Measurements from ENCODE around the gene GRAMD1B.

Gene GRAMD1B

GRCh38 chr11:123429913-123430720 lies at the start of gene GRAMD1B:
Gene GRAMD1B (plus strand): TSS chr11:123430269. CDS start chr11:123430793, 524 bp downstream.
- DNase-seq: peak in 12 of 56 donors; percentile 5 to 41 (median 16)

- no peak for DNase-seq
Measured at GRCh38 chr11:123381149-123381548, 48.9 kb upstream of the GRAMD1B start.

- no peak for DNase-seq
Measured at GRCh38 chr11:123381817-123382554, 48.1 kb upstream of the GRAMD1B start.

GRCh38 chr11:123382555-123383074 lies 47.5 kb upstream of the GRAMD1B start:
- no peak for DNase-seq

GRCh38 chr11:123384116-123384515 lies 46.0 kb upstream of the GRAMD1B start:
- no peak for DNase-seq

GRCh38 chr11:123386796-123387510 lies 43.1 kb upstream of the GRAMD1B start:
- DNase-seq: no peak

- DNase-seq: no peak
Measured at GRCh38 chr11:123388640-123389039, 41.4 kb upstream of the GRAMD1B start.

- DNase-seq: no peak
Measured at GRCh38 chr11:123390146-123390545, 39.9 kb upstream of the GRAMD1B start.

GRCh38 chr11:123391646-123392348 lies 38.3 kb upstream of the GRAMD1B start:
- DNase-seq: no peak

GRCh38 chr11:123392431-123392830 lies 37.6 kb upstream of the GRAMD1B start:
- DNase-seq: no peak

- DNase-seq: no peak
Measured at GRCh38 chr11:123392844-123393243, 37.2 kb upstream of the GRAMD1B start.

GRCh38 chr11:123393312-123393927 lies 36.6 kb upstream of the GRAMD1B start:
- no peak for DNase-seq

GRCh38 chr11:123404676-123405075 lies 25.4 kb upstream of the GRAMD1B start:
- no peak for DNase-seq

GRCh38 chr11:123405123-123405592 lies 24.9 kb upstream of the GRAMD1B start:
- no peak for DNase-seq

- no peak for DNase-seq
Measured at GRCh38 chr11:123406441-123407129, 23.5 kb upstream of the GRAMD1B start.

- DNase-seq: peak in 10 of 56 donors; percentile 1 to 39 (median 5)
Measured at GRCh38 chr11:123407130-123407995, 22.7 kb upstream of the GRAMD1B start.

GRCh38 chr11:123407996-123408597 lies 22.0 kb upstream of the GRAMD1B start:
- no peak for DNase-seq
